Activated CD4-positive, alpha-beta T cell treated with anti-CD3 and anti-CD28 coated beads, Interleukin-2, amount 50 U/mL, for 48 hours (primary cell): ENCODE measurements around the gene LAMA1.

Experiments
- DNase-seq, 2 experiments: peaks; one replicate each; pipeline ENCODE4 v3.0.0-alpha.2; 2020

The LAMA1 gene

DNA sequence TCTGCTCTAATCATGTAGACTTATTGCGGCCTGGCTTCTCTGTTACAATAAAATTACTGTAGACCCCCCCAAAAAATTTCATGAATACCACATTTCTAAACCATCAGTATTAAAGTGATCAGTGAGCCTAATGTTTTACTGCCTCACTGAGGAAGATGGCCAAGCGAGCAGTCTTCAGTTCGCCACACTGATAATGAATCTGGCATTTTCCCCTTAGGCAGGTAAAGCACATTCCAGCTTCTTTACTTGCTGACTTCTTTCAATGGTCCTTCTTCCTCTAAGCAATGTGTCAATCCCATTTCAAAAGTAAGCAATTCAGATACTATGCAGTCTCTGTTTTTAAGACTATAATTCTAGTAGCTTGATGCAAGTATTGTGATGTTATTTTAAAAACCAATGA lies 137.6 kb downstream of the LAMA1 start:
- no peak for DNase-seq

DNA sequence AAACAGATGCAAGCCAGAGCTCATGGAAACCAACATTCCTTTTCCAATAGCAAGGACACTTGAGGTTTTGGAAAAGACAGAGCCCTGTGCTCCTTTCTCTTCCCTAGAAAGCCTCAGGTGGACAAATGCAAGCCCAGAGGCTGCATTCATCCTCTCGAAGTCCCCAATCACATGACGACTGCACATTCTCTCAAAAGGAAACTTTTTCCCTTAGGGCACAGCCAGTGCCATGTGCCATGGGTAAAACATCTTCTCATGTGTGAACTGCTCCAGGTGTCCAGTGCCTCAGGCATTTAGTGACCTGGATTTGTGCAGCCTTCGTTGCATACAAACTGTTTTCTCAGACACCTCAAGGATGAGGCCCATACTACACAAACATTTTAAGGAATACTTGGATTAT lies 140.7 kb downstream of the LAMA1 start:
- no peak for DNase-seq

DNA sequence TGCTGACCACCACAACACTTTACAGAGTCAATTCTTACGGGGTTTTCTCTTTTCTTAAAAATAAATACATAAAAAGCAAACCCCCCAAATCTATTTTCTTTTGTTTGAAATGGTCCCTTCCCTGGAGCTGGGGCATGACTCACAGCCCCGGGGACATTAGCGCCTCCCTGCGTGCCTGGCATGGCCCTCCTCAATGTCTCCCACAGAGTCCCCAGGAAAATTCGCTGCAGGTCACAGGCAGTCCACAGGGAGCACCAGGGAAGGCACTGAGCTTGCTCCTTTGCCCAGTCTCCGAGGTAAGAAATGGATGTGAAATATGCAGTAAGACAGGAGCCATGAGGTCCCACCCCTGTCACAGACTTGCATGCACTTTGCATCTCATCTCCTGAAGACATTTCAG lies 142.5 kb downstream of the LAMA1 start:
- no peak for DNase-seq

DNA sequence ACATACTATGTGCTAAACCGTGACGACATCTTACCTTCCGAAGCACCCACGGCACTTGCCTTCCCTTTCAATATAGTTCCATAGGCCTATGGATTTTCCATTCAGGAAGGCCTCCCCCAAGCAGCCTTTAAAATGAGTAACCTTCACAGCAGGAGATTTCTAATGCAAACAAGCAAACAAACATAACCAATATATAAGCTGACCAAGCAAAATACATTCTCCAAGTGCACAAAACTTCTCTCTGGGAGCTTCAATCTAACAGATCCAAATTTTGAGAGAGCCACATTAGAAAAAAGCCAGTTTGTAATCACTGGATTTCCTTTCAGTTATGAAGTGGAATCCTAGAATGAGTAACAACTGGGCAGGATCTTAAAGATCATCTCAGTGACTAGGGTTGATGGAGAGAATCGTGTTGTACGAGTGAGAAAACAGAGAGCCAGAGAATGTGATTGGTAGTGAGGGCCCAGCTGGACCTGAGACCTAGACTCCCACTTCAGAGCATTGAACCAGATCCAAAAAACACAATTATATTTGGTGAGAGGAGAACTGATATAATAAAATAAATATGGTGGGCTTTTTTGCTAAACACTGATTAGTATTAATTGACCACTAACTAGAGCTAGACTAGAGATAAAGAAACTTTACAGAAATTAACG lies 145.6 kb downstream of the LAMA1 start:
- DNase-seq = no peak

DNA sequence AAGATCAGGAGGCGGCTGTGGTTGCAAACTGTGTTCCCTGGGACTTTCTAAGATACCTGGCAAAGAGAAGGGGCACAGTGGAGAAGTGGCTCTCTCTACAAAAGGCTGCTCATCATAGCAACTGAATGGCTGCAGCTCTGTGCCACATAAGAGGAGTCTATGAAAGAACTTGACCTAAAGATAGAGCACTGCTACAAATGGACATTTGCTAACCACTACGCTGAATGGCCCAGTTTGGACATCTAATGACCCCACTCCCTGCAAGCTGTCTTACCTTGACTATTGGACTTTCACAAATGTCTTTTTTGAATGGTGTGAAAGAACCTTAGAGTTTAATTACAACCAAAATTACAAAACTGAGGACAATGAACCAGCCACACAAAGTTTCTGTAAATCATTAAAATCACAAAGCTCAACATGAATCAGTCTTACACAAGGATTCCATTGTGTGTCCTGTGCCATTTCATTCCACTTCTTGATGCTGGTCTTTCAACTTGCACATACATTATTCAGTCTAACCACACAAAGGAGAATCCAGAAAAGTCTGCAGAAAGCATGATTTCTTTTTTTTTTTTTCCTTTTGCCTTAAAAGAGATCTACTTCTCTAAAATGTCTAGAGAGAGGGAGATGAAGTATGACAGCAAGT lies 154.0 kb downstream of the LAMA1 start:
- no peak for DNase-seq

DNA sequence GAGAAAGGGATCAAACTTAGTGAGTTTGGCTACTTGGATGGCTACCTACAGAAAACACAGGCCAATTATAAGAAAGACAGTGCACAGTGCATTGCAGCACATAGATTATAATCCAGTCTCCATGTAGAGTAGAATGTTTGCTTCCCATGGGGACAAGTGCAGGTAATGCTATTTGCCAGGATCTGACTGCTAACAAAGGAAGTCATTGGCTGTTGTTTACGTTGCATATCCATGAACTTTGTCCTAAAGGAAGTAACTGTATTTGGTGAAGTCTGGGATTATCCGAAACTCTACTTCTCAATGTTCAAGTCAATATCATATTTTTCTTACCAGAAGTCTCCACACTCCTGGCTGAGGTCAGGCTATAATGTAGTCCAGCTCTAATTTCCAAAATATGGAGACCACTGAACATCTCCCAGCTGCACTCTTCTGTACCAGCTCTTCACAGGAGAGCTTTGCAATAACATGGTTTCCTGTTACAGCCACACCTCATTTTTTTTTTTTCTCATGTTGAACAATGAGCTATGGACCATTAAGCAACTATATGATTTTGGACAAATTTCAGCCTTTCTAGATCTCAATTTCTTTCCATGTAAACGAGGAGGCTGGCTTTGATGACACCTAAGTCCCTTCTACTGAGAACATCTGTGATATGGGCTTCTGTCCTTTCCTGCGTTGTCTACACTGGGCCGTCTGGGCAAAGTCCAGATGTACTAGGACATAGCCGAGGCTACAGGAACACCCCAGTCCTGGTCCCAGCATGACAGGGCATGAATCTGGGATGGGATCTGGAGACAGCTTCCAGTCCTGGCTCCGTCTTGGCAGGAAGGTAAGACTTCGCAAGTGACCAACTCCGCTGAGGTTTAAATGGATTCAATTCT lies 154.8 kb downstream of the LAMA1 start:
- no peak for DNase-seq

DNA sequence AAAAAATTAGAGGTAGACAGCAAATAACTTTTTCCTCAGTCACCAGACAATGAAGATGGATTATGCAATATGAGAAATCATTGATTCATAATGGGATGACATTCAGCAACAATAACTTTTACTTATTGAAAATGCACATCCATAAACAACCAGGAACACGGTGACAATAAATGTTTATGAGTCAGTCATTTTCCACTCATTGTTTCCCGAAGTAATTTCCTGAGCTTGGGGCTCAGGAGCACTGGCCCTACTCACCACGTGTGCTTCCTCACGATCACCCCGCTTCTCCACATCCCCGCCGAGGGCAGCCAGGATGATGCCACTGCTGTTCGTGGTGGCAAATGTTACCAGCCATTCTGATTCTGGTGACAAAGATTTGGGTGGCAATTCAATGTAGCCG lies 156.3 kb downstream of the LAMA1 start:
- DNase-seq = no peak

DNA sequence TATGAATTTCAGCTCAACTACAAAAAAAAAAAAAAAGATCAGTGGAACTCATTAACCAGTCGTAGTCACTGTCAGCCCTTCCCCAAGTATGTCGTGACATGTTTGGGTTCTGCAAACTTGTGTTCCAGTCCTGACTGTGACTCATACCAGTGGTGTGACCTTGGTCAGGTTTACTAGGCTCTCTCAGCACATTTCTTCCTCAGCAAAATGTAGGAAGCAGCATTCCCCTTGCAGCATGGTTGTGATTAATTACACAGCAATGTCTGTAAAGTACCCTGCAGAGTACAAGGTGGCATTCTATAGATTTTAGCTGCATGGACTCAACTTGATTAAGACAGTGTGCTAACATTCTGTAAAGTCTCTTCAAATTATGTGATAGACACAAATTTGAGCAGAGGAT lies 156.9 kb downstream of the LAMA1 start:
- no peak for DNase-seq

DNA sequence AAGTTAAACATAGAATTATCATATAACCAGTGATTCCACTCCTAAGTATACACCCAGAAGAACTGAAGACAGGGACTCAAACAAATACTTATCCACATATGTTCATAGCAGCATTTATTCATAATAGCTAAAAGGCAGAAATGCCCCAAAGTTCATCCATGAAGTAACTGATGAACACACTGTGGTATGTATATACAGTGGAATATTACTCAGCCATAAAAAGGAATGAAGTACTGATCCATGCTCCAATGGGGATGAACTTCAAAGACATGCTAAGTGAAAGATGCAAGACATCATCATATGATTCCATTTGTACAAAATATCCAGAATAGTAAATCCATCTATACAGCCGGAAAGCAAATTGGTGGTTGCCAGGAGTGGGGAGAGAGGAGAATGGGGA lies 157.5 kb downstream of the LAMA1 start:
- DNase-seq = no peak

DNA sequence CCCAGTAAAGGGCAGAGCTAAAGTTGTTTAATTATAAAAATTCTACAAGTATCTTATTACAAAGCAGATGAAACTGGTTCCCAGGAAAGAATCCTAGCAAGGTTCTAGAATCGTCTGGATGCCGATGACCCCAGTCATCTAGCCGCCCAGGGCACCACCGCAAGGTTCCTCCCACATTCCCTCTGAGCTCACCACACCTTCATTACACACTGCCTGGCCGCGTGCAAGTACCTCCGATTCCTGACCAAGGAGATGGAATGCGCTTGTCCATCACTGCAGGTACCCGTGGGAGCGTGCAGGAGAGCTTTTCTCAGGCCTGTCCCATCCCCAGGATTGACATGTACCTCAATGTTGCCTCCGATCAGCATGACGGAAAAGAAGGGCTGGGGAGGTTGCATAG lies 158.5 kb downstream of the LAMA1 start:
- no peak for DNase-seq

DNA sequence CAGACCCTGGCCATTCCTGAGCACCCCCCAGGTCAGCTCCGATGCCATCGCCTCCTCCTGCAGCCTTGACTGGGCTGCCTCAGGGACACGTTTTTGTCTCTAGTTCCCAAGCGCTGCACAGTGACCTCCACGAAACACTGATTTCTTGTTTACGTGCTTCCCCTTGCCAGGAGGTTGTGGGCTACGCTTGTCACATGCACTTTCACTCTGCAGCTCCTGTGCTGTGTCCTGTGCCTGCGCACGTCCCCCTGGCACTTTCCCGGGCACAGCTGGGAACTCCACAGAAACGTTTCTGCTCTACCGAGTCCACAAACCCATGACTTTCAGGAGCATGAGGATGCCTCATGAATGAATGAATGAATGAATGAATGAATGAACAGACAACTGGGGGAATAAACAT lies 160.6 kb downstream of the LAMA1 start:
- DNase-seq = no peak

DNA sequence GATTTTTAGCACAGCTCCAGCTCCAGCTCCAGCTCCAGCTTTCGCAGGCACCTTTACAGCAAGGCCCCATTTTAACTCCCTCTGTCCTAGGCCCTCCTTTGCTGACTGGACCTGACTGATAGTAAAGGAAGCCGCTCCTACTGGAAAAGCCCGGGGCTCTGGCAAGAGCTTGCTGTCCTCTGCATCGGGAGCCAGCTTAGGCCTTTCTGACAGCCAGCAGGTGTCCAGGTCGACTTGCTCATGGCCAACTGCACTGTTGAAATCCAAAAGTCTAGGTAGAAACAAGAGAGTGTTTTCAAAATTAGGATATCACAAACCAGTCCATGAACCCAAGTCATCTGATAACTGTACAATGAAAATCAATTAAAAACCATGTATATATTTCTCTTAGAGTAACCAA lies 161.1 kb downstream of the LAMA1 start:
- DNase-seq = no peak

DNA sequence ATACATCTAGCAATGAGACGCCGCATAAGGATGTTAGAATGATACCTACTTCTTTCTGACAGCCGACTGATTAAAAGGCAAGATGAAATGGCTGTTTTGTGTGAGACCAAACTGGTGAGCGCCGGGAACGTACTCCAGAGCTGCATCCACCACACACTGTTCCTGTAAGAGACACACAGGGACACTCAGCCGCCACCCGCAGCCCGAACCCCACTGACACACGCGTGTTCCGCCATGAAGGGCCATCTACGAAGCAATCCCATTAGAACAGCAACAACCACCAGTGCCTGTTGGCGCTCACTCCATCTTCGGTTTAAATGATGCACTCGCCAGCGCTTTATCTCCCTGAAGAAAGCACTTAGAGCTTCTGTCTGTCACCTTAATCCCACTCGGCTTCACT lies 162.3 kb downstream of the LAMA1 start:
- DNase-seq = no peak

DNA sequence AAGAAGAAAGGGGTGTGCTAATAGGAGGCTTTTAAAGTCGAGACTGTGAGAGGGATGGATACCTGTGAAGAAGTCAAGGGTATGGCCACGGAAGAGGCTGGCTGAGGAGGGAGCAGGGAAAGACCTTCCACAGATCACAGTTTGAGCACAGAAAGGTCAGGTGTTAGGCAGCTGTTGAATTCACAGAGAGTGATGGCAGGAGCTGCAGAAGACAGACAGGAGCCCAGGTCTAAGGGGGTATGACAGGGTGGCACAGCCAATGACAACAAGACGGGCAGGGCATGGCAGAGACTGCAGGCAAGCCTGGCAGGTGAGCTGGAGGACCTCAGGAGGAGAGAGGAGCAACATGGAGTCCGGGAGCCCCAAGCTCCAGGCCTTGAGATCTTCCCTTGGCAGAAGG lies 163.1 kb downstream of the LAMA1 start:
- no peak for DNase-seq

DNA sequence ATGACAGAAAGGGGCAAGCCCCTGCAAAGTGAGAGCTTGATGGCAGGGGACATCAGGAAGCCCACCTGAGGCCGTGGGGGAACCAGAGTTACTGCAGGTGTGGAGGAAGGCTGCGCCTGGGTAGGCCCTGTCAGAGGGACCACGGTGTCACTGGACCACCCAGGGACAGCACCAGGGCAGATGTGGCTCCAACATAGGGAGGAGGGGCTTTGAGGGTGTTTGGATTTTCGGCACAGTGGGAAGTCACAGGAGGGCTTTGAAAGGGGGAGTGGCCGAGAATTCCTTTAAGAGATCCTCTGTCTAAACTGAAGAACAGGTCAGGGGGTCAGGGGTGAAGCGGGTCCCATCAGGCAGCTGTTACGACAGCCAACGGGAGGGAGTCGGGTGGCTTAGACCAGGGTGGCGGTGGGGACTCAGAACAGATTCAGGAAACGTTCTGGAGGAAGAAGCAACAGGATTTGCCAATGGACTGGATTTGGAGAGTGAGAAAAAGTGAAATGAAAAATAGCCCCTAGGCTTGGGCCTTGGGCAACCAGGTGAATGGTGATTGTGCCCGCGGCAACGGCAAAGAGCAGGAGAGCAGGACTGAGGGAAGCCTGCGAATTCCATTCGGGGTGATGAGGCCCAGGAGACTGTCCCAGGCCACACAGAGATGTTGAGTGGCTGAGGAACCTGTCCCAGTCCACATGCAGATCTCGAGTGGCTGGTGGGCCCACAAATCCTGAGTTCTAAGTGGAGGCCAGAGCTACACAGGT lies 166.1 kb downstream of the LAMA1 start:
- no peak for DNase-seq

DNA sequence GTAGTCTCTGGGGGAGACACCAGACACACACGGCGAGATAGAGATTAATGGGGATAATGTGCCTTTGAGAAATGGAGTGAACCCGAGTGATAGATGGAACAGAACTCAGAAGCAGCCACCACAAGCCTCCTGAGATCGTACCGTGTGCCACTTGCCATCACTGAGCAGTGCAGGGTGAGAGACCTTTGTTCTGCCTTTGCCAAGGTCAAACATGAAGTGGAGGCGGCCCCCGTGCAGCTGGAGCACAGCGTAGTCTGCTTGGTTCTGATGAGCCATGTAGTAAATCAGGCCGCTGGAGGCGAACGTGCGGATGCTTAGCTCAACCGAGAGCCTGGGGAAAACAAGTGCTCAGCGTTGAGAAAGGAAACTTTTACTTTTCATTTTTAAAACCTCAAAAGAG lies 167.0 kb downstream of the LAMA1 start:
- DNase-seq = no peak

DNA sequence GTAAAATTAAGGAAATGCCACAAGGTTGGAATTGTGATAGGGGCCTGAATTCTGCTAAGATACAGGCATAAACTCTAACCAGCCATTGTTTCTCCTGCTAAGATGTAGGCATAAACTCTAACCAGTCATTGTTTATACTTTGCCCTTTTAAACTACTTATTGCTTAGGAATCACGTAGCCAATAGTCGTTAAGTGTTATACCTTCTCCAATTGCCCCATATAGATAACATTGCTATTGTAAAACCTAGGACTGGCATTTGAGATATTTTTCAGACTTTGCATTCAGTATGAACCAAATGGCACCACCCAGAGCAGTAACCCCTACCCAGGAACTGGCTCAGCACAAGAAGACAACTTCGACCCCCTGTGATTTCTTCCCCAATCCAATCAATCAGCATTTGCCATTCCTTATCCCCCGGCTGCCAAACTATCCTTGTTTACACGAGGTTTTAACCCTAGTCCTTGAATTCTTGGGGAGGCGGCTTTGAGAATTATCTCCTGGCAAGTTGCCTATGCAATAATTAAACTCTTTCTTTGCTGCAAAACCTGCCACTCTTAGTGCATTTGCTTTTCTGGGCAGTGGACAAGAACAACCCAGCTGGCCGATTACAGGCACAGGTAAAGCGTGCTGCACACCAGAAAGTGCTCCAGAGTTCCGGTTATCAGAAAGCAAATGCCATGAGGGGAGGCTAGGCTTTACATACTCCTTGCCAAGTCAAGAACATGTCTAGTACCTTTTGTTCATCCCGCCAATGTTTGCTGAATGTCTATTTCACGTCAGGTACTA lies 167.6 kb downstream of the LAMA1 start:
- no peak for DNase-seq

DNA sequence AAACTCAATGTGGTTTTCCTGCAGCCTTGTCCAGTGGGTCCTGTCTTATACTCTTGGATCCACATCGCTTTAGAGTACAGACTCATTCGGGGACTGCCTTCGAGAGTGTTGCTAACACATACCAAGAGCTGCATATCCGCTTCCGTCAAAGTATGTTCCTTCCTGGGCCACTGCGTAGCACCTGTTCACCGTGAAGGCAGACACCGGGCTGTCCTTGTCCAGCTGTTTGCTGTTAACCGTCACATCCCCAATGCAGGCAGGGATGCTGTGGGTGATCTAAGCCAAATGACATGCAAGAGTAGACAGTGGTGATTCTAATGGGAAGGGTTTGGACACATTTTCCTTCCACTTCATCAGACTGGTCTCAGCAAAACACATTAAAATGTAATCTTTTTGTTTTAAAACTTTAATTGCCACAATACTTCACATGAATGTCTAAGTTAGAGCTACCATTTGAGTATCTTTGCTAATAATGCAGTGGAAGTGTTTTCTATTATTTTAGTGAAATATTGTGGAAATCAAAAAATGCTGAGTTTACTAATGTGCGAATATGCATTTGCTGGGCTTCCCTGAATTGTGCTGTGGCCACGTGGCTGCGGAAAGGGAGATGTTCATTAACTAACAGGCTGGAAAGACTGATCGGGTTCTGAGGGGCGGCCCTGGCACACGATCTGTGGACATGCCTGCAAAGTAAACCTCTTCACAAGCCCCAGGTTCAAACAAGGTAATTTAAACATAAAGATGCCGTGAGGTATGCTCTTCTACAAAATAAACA lies 169.1 kb downstream of the LAMA1 start:
- no peak for DNase-seq

DNA sequence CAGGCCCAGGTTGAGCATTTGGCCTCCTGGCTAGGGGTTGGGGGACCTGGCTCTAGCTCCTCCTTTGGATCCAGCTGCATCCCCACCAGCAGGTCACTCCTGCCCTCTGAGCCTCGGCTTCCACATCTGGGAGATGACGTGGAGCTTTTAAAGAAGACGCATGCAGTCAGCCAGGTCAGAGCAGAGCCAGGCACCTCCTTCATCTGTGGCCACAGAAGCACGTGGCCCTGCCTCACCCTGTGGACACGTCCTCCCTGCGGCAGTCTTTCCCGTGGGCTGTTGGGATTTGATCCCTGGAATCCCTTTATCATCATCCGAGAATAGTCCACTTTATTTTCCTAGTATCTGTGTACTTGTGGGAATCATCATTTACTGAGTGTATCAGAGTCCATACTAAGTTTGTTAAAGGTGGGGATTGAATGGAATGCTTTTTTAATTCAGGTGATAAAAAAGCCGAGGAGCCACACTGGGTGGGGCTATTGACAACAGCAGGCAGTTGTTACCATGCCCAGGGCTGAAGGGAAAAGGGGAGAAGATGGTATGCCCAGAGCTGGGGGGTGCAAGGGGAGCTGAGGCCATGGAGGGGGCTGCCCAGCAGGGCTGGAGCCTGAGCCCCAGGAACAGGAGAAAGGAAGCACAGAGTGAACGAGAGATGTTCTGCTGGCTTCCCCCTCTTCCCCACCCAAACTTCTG lies 170.1 kb downstream of the LAMA1 start:
- DNase-seq = no peak

DNA sequence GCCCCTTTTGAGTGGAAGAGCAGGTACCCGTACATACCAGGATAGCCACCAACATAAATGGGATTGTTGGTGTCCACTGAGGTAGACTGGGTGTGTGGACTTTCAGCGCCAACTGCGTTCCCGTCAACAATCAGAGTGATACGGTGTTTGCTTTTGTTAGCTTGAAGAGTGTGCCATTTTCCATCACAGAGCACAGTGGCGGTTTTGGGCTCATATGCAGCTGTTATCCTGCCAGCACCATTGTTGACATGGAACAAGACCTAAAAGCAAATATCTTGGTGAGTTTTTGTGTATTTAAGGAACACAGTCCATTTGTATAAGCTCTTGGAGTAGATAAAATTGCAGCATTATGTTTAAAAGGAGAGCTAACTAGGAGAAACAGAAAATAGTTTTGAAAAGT lies 174.5 kb downstream of the LAMA1 start:
- no peak for DNase-seq

DNA sequence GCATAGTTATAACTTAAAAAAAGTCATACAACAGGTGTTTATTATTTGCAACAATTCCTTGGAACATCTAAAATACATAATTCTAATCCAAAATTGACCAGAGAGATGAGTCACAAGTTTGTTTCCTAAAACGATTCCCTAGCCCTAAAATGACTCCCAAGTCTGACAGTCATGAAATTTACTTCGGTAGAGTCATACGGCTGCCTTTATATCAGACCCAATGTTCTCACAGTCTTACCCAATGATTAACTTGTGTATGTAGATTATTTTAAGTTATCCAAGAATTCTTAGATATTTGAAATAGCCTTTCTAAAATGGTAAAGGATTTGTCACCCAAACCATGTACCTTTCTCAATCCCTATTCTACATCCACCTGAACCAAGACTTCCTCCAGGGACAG lies 174.9 kb downstream of the LAMA1 start:
- DNase-seq = no peak
